Measurements from ENCODE around the gene FASTKD2. TPM values are rescaled to one million over a fixed set of nuclear protein-coding genes. Genes with fewer than 3 reads are reported as not detected.

FASTKD2 gene
- total and polyA plus RNA-seq, 2 experiments from 2014 or later: 22.3 to 24.5 TPM

- H3K4me3 ChIP-seq: no peak overlapping the region
- H3K36me3 ChIP-seq: peaks cover 36% of the 10 kb centered on the region
- no peak overlapping the region for H3K27ac ChIP-seq
- H3K4me1 ChIP-seq (ENCODE audit: low read depth): no peaks in the 10 kb centered on the region
- no peaks in the 10 kb centered on the region for H3K9me3 ChIP-seq (ENCODE audit: low read depth)
- TF ChIP-seq CTCF (IDR thresholded peaks at IDR 0.05; ENCODE audit: low read depth, low read length): no peak
- no peak for DNase-seq (ENCODE audit: low read depth in 1 of 2, low spot score in 1 of 2)
- no peaks in the 10 kb centered on the region for H3K27me3 ChIP-seq
Measured at GRCh38 chr2:206792645-206793044, 27.2 kb downstream of the FASTKD2 start.

GRCh38 chr2:206797376-206797775, 32.0 kb downstream of the FASTKD2 start:
- H3K9me3 ChIP-seq (ENCODE audit: low read depth): no peaks in the 10 kb centered on the region
- H3K27ac ChIP-seq: no peak overlapping the region
- H3K27me3 ChIP-seq: no peaks in the 10 kb centered on the region
- no peak for DNase-seq (ENCODE audit: low read depth in 1 of 2, low spot score in 1 of 2)
- peaks cover 9% of the 10 kb centered on the region for H3K4me1 ChIP-seq (ENCODE audit: low read depth)
- no peak overlapping the region for H3K4me3 ChIP-seq
- TF ChIP-seq CTCF (IDR thresholded peaks at IDR 0.05; ENCODE audit: low read depth, low read length): no peak
- H3K36me3 ChIP-seq: no peaks in the 10 kb centered on the region

- no peak for TF ChIP-seq CTCF (IDR thresholded peaks at IDR 0.05; ENCODE audit: low read depth, low read length)
- Histone ChIP-seq H3K36me3 (no peaks in the 10 kb centered on the region), H3K4me1 (ENCODE audit: low read depth) (peaks cover 15% of the 10 kb centered on the region), H3K27ac (no peak overlapping the region), H3K9me3 (ENCODE audit: low read depth) (no peaks in the 10 kb centered on the region), H3K27me3 (no peaks in the 10 kb centered on the region), H3K4me3 (no peak overlapping the region)
- DNase-seq (ENCODE audit: low read depth in 1 of 2, low spot score in 1 of 2): peak in 1 of 2 donors; percentile 26
Measured at GRCh38 chr2:206798000-206798399, 32.6 kb downstream of the FASTKD2 start.

- Histone ChIP-seq H3K27me3 (no peaks in the 10 kb centered on the region), H3K4me3 (no peak overlapping the region), H3K36me3 (no peaks in the 10 kb centered on the region), H3K4me1 (ENCODE audit: low read depth) (peaks cover 15% of the 10 kb centered on the region), H3K9me3 (ENCODE audit: low read depth) (no peaks in the 10 kb centered on the region), H3K27ac (no peak overlapping the region)
- TF ChIP-seq CTCF (IDR thresholded peaks at IDR 0.05; ENCODE audit: low read depth, low read length): no peak
- peak in 1 of 2 donors; percentile 62 for DNase-seq (ENCODE audit: low read depth in 1 of 2, low spot score in 1 of 2)
Measured at GRCh38 chr2:206799083-206799482, 33.7 kb downstream of the FASTKD2 start.

- H3K4me1 ChIP-seq (ENCODE audit: low read depth): peaks cover 15% of the 10 kb centered on the region
- H3K9me3 ChIP-seq (ENCODE audit: low read depth): no peaks in the 10 kb centered on the region
- DNase-seq (ENCODE audit: low read depth in 1 of 2, low spot score in 1 of 2): peak; percentile 83 to 84
- TF ChIP-seq CTCF (IDR thresholded peaks at IDR 0.05; ENCODE audit: low read depth, low read length): peak; percentile 65
- no peaks in the 10 kb centered on the region for H3K27me3 ChIP-seq
- no peaks in the 10 kb centered on the region for H3K36me3 ChIP-seq
- H3K4me3 ChIP-seq: no peak overlapping the region
- H3K27ac ChIP-seq: no peak overlapping the region
Measured at GRCh38 chr2:206800506-206801417, 35.4 kb downstream of the FASTKD2 start.
